Bronchial epithelial cell (primary cell): Measurements from ENCODE around the gene PIK3R6. TPM values are rescaled to one million over a fixed set of nuclear protein-coding genes. Genes with fewer than 3 reads are reported as not detected.

Source experiments
- DNase-seq: peaks from one replicate; pipeline ENCODE4 v3.0.0-alpha.2; 2010; ENCODE audit warnings: low read depth
- FAIRE-seq: peaks from 2 replicates; lab custom pipeline; 2011; peaks lifted over from hg19 to GRCh38; lab: Jason Lieb, UNC
- H3K27me3 ChIP-seq: 2 replicates; pipeline ENCODE4 v1.5.1; 2011; ENCODE audit warnings: low read length; ENCODE audit not compliant: control insufficient read depth, insufficient read depth
- H3K36me3 ChIP-seq: 2 replicates; pipeline ENCODE4 v1.5.1; 2011; ENCODE audit warnings: low read length; ENCODE audit not compliant: control insufficient read depth, insufficient read depth
- H3K4me3 ChIP-seq: 2 replicates; pipeline ENCODE4 v1.5.1; 2011; ENCODE audit warnings: mild to moderate bottlenecking, low read depth, low read length, control low read depth
- CTCF ChIP-seq: IDR thresholded peaks from 2 replicates; pipeline ENCODE4 v1.5.1; 2011; ENCODE audit warnings: mild to moderate bottlenecking, moderate library complexity, low read length, control low read depth, inconsistent platforms; ENCODE audit not compliant: insufficient read depth, severe bottlenecking
- total RNA-seq: library from RNA; depleted of rRNA; stranded (reverse); fragments of >200 nt; gene quantifications from 2 replicates; pipeline ENCODE4 v1.2.1, GENCODE V29; 2014

The PIK3R6 gene
- total RNA-seq, 1 donor from 2014 or later: not detected

- TF ChIP-seq CTCF: no peak
- Histone ChIP-seq H3K4me3 (no peak overlapping the region), H3K27me3 (no peaks in the 10 kb centered on the region), H3K36me3 (no peaks in the 10 kb centered on the region)
- DNase-seq (no peak), FAIRE-seq (no peak)
Observed at GRCh38 chr17:8799570-8800212, 67.8 kb downstream of the PIK3R6 start.

GRCh38 chr17:8798846-8799569, 68.5 kb downstream of the PIK3R6 start, which contains the start of gene MFSD6L:
TSS of gene MFSD6L (minus strand) at chr17:8799365. CDS start at chr17:8799120, 245 bp downstream.
- FAIRE-seq: no peak
- no peaks in the 10 kb centered on the region for H3K36me3 ChIP-seq
- no peak within 1 kb of the TSS for H3K4me3 ChIP-seq
- no peak for DNase-seq
- no peaks in the 10 kb centered on the region for H3K27me3 ChIP-seq
- TF ChIP-seq CTCF: no peak

GRCh38 chr17:8798176-8798845, 69.2 kb downstream of the PIK3R6 start:
- Histone ChIP-seq H3K4me3 (no peak overlapping the region), H3K27me3 (no peaks in the 10 kb centered on the region), H3K36me3 (no peaks in the 10 kb centered on the region)
- TF ChIP-seq CTCF: no peak
- DNase-seq (no peak), FAIRE-seq (no peak)

- DNase-seq (no peak), FAIRE-seq (no peak)
- no peaks in the 10 kb centered on the region for H3K27me3 ChIP-seq
- no peak overlapping the region for H3K4me3 ChIP-seq
- no peaks in the 10 kb centered on the region for H3K36me3 ChIP-seq
- no peak for TF ChIP-seq CTCF
Observed at GRCh38 chr17:8797621-8798175, 69.8 kb downstream of the PIK3R6 start.

GRCh38 chr17:8794636-8795035, 72.8 kb downstream of the PIK3R6 start:
- Histone ChIP-seq H3K27me3 (no peaks in the 10 kb centered on the region), H3K36me3 (no peaks in the 10 kb centered on the region), H3K4me3 (no peak overlapping the region)
- FAIRE-seq (no peak), DNase-seq (no peak)
- TF ChIP-seq CTCF: no peak
